ENCODE measurements around the gene EZR. TPM values are rescaled to one million over a fixed set of nuclear protein-coding genes. Genes with fewer than 3 reads are reported as not detected.

Gene EZR
- total and polyA plus RNA-seq, 2 of the 8 experiments (the other 6 are each of a cell fraction or from before 2014, with no cell fraction given): 122 to 286 TPM

DNA sequence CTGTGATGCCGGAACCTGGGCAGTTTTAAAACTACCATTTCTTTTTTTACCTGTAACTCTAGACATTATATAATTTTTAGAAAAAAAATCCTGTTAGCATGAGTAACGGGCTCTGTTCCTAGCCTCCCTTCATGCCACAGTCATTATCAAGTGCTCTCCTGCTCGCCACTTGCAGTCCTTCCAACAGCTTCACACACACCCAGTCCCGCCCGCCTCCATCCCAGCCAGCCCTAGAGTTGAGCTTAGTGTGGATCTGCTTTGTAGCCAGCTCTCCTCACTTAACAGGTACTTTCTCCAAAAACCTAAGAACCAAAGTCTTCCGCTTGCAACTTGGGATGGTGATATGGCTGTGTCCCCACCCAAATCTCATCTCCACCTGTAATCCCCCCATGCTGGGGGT lies 51.5 kb downstream of the EZR start:
- Histone ChIP-seq H2BK5ac (ENCODE audit: low read depth, low read length) (no peak overlapping the region), H3K18ac (ENCODE audit: extremely low read depth, low read length) (no peak overlapping the region), H2BK12ac (ENCODE audit: low read depth, low read length) (no peak overlapping the region), H3K56ac (replicated peaks; ENCODE audit: insufficient read length, low read depth, low read length) (no peak overlapping the region), H3K27me3 (replicated peaks in 1 of 4; ENCODE audit: control insufficient read depth in 3 of 4, extremely low read depth in 1 of 4, insufficient read depth in 3 of 4, low read length in 3 of 4) (no peaks in the 10 kb centered on the region), H4K91ac (replicated peaks; ENCODE audit: insufficient read length, low read length) (no peak overlapping the region), H3K23ac (ENCODE audit: insufficient read length) (no peak overlapping the region), H2AK5ac (ENCODE audit: low read depth, low read length) (no peak overlapping the region), H3K9ac (replicated peaks in 1 of 4; ENCODE audit: extremely low read depth in 1 of 4, low read depth in 3 of 4, low read length in 3 of 4) (no peak overlapping the region), H3K36me3 (ENCODE audit: control insufficient read depth in 2 of 4, insufficient read depth in 4 of 4, low read length in 3 of 4) (peaks cover 55 to 83% (median 68%) of the 10 kb centered on the region in 4 experiments), H2BK20ac (ENCODE audit: low read length) (no peak overlapping the region), H3K4me2 (ENCODE audit: insufficient read depth in 1 of 2, low read depth in 2 of 2, low read length in 2 of 2) (no peak overlapping the region), H4K8ac (ENCODE audit: extremely low read depth, insufficient read depth, low read length) (no peak overlapping the region), H3K27ac (ENCODE audit: low read depth, low read length) (no peak overlapping the region), H2BK120ac (replicated peaks; ENCODE audit: low read depth, low read length) (no peak overlapping the region), H2AFZ (ENCODE audit: low read length) (no peak overlapping the region), H3K79me1 (ENCODE audit: low read depth, low read length) (peaks cover 2% of the 10 kb centered on the region; the same call in 1 of the 2 replicates), H3K4ac (replicated peaks; ENCODE audit: insufficient read length, low read depth, low read length) (no peak overlapping the region), H3K79me2 (ENCODE audit: control insufficient read depth in 1 of 2, insufficient read depth in 2 of 2, low read length in 2 of 2) (0 out of 4 replicates have a peak, but pooled peaks cover 0 to 5% of the 10 kb centered on the region in 2 experiments), H3K23me2 (ENCODE audit: low read depth, low read length) (no peaks in the 10 kb centered on the region; the same call in 1 of the 2 replicates), H4K20me1 (replicated peaks in 1 of 2; ENCODE audit: control insufficient read depth in 1 of 2, insufficient read depth in 2 of 2, low read length in 2 of 2) (peaks cover 1 to 31% of the 10 kb centered on the region in 2 experiments), H3K14ac (ENCODE audit: insufficient read length) (no peak overlapping the region), H2BK15ac (ENCODE audit: low read length) (no peak overlapping the region), H3K4me1 (replicated peaks in 1 of 4; ENCODE audit: control insufficient read depth in 3 of 4, insufficient read depth in 4 of 4, low read length in 3 of 4) (peaks cover 0 to 2% (median 0%) of the 10 kb centered on the region in 4 experiments; a peak in 2 of 7 replicates), H3K9me3 (ENCODE audit: insufficient read depth in 2 of 2, low read depth in 1 of 2, low read length in 1 of 2) (no peaks in the 10 kb centered on the region), H3K4me3 (ENCODE audit: extremely low read depth in 1 of 4, insufficient read depth in 2 of 4, low read depth in 3 of 4, low read length in 4 of 4) (no peak overlapping the region), H4K5ac (ENCODE audit: insufficient read length, low read depth, low read length) (no peak overlapping the region)
- DNase-seq (ENCODE audit: low read depth in 1 of 2, low spot score in 2 of 2) (no peak), FAIRE-seq (no peak)
- ChIA-PET CTCF (ENCODE audit: partially characterized antibody) (interaction anchor here (1.0 to 3.3 kb wide), 11 partner anchors 9 to 192 kb away, joined by 3 to 17 read pairs (median 5); no protein-coding TSS in a partner anchor), POLR2A (ENCODE audit: partially characterized antibody) (interaction anchor here (0.6 to 9.0 kb wide), 5 partner anchors 12 to 232 kb away, joined by 3 to 75 read pairs (median 3); partner anchors contain the start of gene RSPH3)
- WGBS, 2 experiments (ENCODE audit: extremely low coverage in 1 of 2, insufficient coverage in 1 of 2, insufficient read length in 1 of 2, insufficient replicate concordance in 2 of 2, low coverage in 1 of 2, low lambda C conversion rate in 2 of 2, missing lambda C conversion rate in 1 of 2): 91% methylated on average over 6 of the region's 6 CpGs; no CpG with 5 or more reads in 1 of the 2 experiments
- peak; percentile 48 for TF ChIP-seq POLR2AphosphoS5 (IDR thresholded peaks at IDR 0.05; ENCODE audit: low read depth, low read length)
- TF ChIP-seq CHD1 (IDR thresholded peaks at IDR 0.05; ENCODE audit: low read depth, low read length): no peak
